ENCODE measurements around the gene UTP18. TPM values are rescaled to one million over a fixed set of nuclear protein-coding genes. Genes with fewer than 3 reads are reported as not detected.

UTP18 gene
- total and polyA plus RNA-seq, 9 of the 15 experiments (the other 6 are each of a cell fraction or from before 2014, with no cell fraction given) = 31.1 to 99.2 (median 66.7) TPM

- TF ChIP-seq THRA (IDR thresholded peaks at IDR 0.05) (no peak), ZNF23 (CRISPR knock-in tag; IDR thresholded peaks at IDR 0.05) (no peak), SNAPC5 (CRISPR knock-in tag; IDR thresholded peaks at IDR 0.05) (no peak), HDAC6 (IDR thresholded peaks at IDR 0.05; ENCODE audit: low read depth, low read length) (no peak), ZBTB2 (IDR thresholded peaks at IDR 0.05) (no peak), FIP1L1 (IDR thresholded peaks at IDR 0.05; ENCODE audit: low read depth, low read length, poor library complexity, severe bottlenecking) (no peak), CXXC5 (CRISPR knock-in tag; IDR thresholded peaks at IDR 0.05) (no peak), SMARCC2 (IDR thresholded peaks at IDR 0.05; ENCODE audit: low read depth) (no peak)
- TF ChIP-seq, protein P1, sequence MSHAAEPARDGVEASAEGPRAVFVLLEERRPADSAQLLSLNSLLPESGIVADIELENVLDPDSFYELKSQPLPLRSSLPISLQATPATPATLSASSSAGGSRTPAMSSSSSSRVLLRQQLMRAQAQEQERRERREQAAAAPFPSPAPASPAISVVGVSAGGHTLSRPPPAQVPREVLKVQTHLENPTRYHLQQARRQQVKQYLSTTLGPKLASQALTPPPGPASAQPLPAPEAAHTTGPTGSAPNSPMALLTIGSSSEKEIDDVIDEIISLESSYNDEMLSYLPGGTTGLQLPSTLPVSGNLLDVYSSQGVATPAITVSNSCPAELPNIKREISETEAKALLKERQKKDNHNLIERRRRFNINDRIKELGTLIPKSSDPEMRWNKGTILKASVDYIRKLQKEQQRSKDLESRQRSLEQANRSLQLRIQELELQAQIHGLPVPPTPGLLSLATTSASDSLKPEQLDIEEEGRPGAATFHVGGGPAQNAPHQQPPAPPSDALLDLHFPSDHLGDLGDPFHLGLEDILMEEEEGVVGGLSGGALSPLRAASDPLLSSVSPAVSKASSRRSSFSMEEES (CRISPR knock-in tag; IDR thresholded peaks at IDR 0.05) = no peak
- TF ChIP-seq, protein P2, sequence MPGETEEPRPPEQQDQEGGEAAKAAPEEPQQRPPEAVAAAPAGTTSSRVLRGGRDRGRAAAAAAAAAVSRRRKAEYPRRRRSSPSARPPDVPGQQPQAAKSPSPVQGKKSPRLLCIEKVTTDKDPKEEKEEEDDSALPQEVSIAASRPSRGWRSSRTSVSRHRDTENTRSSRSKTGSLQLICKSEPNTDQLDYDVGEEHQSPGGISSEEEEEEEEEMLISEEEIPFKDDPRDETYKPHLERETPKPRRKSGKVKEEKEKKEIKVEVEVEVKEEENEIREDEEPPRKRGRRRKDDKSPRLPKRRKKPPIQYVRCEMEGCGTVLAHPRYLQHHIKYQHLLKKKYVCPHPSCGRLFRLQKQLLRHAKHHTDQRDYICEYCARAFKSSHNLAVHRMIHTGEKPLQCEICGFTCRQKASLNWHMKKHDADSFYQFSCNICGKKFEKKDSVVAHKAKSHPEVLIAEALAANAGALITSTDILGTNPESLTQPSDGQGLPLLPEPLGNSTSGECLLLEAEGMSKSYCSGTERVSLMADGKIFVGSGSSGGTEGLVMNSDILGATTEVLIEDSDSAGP (CRISPR knock-in tag; IDR thresholded peaks at IDR 0.05) = no peak
Observed at GRCh38 chr17:51289696-51290111, 29.4 kb downstream of the UTP18 start (continued).
